COLO668 (cell line): Measurements from ENCODE around the gene TMEM109.

ENCODE experiments used
- DNase-seq: peaks from one replicate; lab custom pipeline; 2025; ENCODE audit not compliant: unreplicated experiment; lab: John Stamatoyannopoulos, UW

Gene TMEM109

GRCh38 chr11:60924906-60925853 is 11.2 kb downstream of the TMEM109 start:
- peak; percentile 47 for DNase-seq

DNA sequence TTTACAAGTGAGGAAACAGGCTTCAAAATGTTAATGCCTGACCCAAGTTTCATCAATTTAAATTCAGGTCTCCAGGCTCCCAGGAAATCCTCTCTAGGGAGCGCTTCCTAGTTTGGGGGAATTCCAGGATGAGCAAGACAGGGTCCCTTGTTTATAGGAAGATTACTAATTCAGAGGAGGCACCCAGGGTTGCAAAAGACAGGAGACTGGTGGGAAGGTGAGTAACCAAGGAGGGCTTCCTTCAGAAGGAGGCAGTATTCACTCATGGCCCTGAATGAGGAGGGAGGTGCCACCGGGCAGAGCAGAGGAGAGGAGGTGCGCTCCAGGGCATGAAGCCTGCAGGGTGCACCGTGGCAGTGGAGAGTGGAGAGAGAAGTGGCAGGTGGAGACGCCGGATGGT is 11.9 kb downstream of the TMEM109 start:
- DNase-seq, result peak; percentile 40

- no peak for DNase-seq
Observed at GRCh38 chr11:60926500-60926899, 12.5 kb downstream of the TMEM109 start.

- DNase-seq, result no peak
Observed at GRCh38 chr11:60927061-60927592, 13.2 kb downstream of the TMEM109 start.

GRCh38 chr11:60927600-60927999 is 13.6 kb downstream of the TMEM109 start:
- DNase-seq, result no peak

GRCh38 chr11:60928563-60929001 is 14.6 kb downstream of the TMEM109 start:
- no peak for DNase-seq

GRCh38 chr11:60929764-60930163 is 15.8 kb downstream of the TMEM109 start:
- DNase-seq, result no peak

- DNase-seq, result no peak
Observed at GRCh38 chr11:60930394-60930793, 16.4 kb downstream of the TMEM109 start.

DNA sequence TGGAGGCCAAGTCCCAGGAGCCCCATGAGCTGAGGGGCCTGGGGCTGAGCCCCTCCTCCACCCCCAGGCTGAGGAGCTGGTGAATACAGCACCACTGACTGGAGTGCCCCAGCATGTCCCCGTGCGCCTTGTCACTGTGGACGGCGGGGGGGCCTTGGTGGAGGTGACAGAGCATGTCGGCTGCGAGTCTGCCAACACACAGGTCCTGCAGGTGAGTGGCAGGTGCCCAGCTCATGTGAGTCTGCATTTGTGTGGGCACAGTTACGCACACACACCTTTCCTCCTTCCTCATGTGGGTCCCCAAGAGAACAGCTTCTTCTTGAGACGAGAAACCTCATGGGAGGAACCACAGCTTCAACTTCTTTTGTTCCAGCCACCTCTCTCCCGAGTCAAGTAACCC is 18.0 kb downstream of the TMEM109 start:
- no peak for DNase-seq

- no peak for DNase-seq
Observed at GRCh38 chr11:60932605-60933356, 18.8 kb downstream of the TMEM109 start.

GRCh38 chr11:60933416-60934123 is 19.6 kb downstream of the TMEM109 start:
- DNase-seq, result no peak

DNA sequence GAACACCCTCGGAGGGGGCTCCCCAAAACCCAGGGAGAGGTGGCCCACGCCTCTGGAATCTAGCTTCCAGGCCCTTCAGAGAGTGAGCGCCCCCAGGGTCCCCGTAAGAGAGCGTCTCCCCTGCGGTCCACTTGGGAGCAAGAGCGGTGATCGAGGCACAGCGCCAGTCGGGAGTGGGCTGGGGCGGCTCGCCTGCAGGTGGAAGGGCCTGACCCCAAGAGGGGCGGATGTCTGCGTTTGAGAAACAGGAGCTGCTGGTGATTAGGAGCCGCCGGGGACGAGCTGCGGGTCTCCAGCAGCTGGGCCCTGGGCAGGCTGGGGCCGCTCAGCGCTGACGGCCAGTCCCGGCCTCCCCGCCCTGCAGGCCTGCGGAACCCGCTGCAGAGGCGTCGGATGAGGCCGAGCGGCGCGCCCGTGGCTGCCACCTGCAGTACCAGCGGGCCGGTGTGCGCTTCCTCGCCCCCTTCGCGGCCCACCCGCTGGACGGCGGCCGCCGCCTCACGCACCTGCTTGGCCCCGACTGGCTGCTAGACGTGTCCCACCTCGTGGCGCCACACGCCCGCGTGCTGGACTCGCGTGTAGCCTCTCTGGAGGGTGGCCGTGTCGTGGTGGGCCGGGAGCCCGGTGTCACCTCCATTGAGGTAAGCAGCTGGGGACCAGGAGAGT is 20.3 kb downstream of the TMEM109 start:
- no peak for DNase-seq

DNA sequence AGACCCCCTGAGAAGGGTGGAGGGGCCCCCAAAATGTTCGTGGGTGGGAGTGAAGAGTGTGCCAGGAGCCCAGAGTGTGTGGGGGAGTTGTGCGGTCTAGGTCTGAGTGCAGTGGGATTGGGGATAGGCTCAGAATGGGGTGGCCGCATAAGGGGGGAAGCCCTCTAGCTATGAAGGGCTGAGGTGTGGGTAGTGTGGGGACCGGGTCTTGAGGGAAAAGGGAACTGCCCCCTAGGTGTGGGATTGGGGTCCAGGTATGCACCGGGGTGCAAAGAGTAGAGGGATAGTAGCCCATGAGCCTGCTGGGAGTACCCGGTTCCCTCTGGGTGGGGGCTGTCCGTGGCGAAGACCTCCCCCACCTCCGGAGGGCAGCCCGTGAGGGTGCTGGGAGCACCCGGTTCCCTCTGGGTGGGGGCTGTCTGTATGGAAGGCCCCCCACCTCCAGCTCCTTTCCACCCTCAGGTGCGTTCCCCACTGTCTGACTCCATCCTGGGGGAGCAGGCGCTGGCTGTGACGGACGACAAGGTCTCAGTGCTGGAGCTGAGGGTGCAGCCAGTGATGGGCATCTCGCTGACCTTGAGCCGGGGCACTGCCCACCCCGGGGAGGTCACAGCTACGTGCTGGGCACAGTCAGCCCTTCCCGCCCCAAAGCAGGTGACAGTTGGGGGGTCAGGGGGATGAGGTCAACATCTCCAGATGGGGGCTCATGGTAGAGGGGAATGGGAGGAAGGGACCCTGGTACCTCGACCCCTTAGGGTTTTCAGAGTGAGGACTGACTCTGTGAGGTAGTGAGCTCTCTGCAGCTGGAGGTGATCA is 21.0 kb downstream of the TMEM109 start:
- DNase-seq, result no peak

DNA sequence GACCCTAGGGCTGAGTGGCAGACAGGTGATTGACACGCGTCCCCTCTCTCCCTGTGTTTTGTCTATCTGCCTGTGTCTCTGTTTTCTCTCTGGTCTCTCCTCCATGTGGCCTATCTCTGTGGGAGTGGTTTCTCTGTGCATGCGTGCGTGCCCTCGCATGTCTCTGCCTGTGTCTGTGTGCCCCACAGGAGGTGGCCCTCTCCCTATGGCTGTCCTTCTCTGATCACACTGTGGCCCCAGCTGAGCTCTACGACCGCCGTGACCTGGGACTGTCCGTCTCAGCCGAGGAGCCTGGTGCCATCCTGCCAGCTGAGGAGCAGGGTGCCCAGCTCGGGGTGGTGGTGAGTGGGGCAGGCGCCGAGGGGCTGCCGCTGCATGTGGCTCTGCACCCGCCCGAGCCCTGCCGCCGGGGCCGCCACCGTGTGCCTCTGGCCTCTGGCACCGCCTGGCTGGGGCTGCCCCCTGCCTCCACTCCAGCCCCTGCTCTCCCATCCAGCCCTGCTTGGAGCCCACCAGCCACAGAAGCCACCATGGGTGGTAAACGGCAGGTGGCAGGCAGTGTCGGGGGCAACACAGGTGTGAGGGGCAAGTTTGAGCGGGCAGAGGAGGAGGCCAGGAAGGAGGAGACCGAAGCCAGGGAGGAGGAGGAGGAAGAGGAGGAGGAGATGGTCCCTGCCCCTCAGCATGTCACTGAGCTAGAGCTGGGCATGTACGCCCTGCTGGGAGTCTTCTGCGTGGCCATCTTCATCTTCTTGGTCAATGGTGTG is 21.9 kb downstream of the TMEM109 start:
- DNase-seq, result no peak

DNA sequence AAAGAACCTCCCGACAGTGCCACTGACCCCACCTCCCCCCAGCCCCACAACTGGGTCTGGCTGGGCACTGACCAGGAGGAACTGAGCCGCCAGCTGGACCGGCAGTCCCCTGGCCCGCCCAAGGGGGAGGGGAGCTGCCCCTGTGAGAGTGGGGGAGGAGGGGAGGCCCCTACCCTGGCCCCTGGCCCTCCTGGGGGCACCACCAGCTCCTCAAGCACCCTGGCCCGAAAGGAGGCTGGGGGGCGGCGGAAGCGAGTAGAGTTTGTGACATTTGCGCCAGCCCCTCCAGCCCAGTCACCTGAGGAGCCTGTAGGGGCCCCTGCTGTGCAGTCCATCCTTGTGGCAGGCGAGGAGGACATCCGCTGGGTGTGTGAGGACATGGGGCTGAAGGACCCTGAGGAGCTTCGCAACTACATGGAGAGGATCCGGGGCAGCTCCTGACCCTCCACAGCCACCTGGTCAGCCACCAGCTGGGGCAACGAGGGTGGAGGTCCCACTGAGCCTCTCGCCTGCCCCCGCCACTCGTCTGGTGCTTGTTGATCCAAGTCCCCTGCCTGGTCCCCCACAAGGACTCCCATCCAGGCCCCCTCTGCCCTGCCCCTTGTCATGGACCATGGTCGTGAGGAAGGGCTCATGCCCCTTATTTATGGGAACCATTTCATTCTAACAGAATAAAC is 22.6 kb downstream of the TMEM109 start:
- no peak for DNase-seq

GRCh38 chr11:60937144-60937527 is 23.2 kb downstream of the TMEM109 start:
- no peak for DNase-seq

DNA sequence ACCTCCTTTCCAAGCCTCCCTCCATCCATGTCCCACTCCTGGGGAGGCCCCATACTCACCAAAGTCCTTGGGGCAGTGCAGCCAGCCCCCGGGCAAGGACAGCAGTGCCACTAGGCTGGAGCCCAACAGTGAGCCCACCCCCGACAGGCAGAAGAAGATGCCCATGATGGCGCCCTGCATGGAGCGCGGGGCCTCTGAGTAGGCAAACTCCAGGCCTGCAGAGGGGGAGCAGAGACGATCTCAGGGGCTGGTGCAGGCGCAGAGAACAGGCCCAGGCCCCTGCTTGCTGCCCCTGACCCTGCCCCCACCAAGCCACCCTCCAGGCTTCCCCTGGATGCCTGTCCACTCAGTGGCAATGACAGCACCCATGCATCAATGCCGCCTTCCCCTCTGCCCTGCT is 23.9 kb downstream of the TMEM109 start:
- no peak for DNase-seq

DNA sequence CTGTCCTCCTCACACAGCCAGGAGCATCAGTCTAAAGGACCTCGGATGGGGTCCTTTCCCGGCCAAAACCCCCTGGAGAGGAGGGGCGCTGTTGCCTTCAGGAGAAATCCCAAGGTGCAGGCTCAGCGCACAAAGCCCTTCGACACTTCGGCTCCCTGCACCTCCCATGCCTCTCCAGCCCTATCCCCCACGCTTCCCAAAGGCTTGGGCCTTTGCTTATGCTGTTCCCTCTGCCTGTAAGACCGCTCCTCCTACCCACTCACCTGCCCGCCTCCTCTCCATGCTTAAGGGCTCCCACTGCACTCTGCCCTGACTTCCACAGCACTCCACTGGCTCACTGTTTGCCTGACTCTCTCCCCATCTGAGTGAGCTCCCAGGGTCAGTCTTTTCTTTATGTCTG is 24.5 kb downstream of the TMEM109 start:
- DNase-seq, result no peak

DNA sequence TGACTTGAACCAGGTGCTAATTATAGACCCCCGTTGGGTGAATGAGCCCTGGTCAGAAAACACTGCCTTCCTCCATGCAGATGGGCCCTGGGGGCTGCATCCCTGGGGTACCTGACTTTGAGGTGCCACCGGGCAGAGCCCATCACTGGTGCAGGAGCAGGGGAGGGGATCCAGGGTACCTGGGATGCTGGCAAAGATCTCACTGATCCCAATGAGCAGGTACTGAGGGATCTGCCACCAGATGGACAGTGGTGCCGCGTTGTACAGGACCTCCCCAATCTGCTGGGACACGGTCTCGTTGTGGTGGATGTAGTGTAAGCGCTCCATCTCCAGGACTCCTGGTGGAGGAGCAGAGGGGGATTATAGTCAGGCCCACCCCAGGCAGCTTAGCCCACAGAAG is 25.3 kb downstream of the TMEM109 start:
- no peak for DNase-seq
